ENCODE results near the gene MICU2.

DNA sequence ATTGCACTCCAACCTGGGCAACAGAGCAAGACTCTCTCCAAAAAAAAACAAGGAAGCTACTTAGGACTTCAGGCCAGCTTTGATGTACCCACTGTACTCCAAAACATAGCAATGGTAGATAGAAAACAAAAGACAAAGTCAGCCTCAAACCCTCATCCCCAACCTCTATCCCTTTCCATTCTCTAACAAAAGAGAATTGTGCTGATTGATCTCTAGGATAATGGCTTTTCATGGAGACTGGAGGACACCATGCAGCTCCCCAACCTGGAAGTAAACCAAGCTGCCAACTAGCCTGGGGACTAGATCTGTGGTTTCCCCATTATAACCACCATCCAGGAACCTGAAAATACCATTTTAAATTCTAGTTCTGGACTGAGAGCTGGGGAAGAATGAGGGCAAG is 140.5 kb downstream of the MICU2 start:
- TF ChIP-seq POLR2AphosphoS5 (IDR thresholded peaks at IDR 0.05; ENCODE audit: low read depth, low read length) = no peak
- TF ChIP-seq, protein P1, sequence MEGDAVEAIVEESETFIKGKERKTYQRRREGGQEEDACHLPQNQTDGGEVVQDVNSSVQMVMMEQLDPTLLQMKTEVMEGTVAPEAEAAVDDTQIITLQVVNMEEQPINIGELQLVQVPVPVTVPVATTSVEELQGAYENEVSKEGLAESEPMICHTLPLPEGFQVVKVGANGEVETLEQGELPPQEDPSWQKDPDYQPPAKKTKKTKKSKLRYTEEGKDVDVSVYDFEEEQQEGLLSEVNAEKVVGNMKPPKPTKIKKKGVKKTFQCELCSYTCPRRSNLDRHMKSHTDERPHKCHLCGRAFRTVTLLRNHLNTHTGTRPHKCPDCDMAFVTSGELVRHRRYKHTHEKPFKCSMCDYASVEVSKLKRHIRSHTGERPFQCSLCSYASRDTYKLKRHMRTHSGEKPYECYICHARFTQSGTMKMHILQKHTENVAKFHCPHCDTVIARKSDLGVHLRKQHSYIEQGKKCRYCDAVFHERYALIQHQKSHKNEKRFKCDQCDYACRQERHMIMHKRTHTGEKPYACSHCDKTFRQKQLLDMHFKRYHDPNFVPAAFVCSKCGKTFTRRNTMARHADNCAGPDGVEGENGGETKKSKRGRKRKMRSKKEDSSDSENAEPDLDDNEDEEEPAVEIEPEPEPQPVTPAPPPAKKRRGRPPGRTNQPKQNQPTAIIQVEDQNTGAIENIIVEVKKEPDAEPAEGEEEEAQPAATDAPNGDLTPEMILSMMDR (IDR thresholded peaks at IDR 0.05) = no peak
- no peak for TF ChIP-seq SIN3A (IDR thresholded peaks at IDR 0.05; ENCODE audit: borderline replicate concordance, insufficient read depth, low read depth, low read length)
- TF ChIP-seq, protein P2, sequence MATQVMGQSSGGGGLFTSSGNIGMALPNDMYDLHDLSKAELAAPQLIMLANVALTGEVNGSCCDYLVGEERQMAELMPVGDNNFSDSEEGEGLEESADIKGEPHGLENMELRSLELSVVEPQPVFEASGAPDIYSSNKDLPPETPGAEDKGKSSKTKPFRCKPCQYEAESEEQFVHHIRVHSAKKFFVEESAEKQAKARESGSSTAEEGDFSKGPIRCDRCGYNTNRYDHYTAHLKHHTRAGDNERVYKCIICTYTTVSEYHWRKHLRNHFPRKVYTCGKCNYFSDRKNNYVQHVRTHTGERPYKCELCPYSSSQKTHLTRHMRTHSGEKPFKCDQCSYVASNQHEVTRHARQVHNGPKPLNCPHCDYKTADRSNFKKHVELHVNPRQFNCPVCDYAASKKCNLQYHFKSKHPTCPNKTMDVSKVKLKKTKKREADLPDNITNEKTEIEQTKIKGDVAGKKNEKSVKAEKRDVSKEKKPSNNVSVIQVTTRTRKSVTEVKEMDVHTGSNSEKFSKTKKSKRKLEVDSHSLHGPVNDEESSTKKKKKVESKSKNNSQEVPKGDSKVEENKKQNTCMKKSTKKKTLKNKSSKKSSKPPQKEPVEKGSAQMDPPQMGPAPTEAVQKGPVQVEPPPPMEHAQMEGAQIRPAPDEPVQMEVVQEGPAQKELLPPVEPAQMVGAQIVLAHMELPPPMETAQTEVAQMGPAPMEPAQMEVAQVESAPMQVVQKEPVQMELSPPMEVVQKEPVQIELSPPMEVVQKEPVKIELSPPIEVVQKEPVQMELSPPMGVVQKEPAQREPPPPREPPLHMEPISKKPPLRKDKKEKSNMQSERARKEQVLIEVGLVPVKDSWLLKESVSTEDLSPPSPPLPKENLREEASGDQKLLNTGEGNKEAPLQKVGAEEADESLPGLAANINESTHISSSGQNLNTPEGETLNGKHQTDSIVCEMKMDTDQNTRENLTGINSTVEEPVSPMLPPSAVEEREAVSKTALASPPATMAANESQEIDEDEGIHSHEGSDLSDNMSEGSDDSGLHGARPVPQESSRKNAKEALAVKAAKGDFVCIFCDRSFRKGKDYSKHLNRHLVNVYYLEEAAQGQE (IDR thresholded peaks at IDR 0.05; ENCODE audit: insufficient read depth in 1 of 2, low read depth in 2 of 2, low read length in 1 of 2) = no peak
- TF ChIP-seq TCF7L2 (IDR thresholded peaks at IDR 0.05; ENCODE audit: low read depth, low read length) = no peak
